ENCODE data around the gene NTN4. TPM values are rescaled to one million over a fixed set of nuclear protein-coding genes. Genes with fewer than 3 reads are reported as not detected.
A peak's percentile ranks its signal among the peaks of the same experiment; 100 is the strongest.
"Not testable (repeated sequence)": the region's sequence is repeated elsewhere in the genome, so short reads cannot be mapped to it uniquely, and the experiment has no call there.

Gene NTN4
- total RNA-seq, 1 donor from 2014 or later = 21.2 TPM

GRCh38 chr12:95671265-95671664 is 119.3 kb downstream of the NTN4 start:
- TF ChIP-seq CTCF (conservative IDR thresholded peaks at IDR 0.05) = no peak
- H3K4me3 Mint-ChIP-seq = no peak overlapping the region
- peaks cover 21% of the 10 kb centered on the region for H3K4me1 Mint-ChIP-seq (ENCODE audit: unreplicated experiment)
- no peaks in the 10 kb centered on the region for H3K27me3 Mint-ChIP-seq
- H3K36me3 Mint-ChIP-seq = peaks cover 3% of the 10 kb centered on the region
- no peaks in the 10 kb centered on the region for H3K9me3 Mint-ChIP-seq
- no peak for DNase-seq (ENCODE audit: extremely low spot score, unreplicated experiment)
- no peak overlapping the region for H3K27ac Mint-ChIP-seq

GRCh38 chr12:95663525-95663924 is 127.0 kb downstream of the NTN4 start:
- DNase-seq (ENCODE audit: extremely low spot score, unreplicated experiment) = no peak
- Mint-ChIP-seq H3K36me3 (no peaks in the 10 kb centered on the region), H3K27ac (no peak overlapping the region), H3K27me3 (no peaks in the 10 kb centered on the region), H3K4me3 (no peak overlapping the region), H3K4me1 (ENCODE audit: unreplicated experiment) (no peaks in the 10 kb centered on the region), H3K9me3 (no peaks in the 10 kb centered on the region)
- no peak for TF ChIP-seq CTCF (conservative IDR thresholded peaks at IDR 0.05)

GRCh38 chr12:95661360-95661759 is 129.2 kb downstream of the NTN4 start:
- Mint-ChIP-seq H3K36me3 (no peaks in the 10 kb centered on the region), H3K9me3 (no peaks in the 10 kb centered on the region), H3K27ac (no peak overlapping the region), H3K4me1 (ENCODE audit: unreplicated experiment) (no peaks in the 10 kb centered on the region), H3K27me3 (no peaks in the 10 kb centered on the region), H3K4me3 (no peak overlapping the region)
- no peak for TF ChIP-seq CTCF (conservative IDR thresholded peaks at IDR 0.05)
- no peak for DNase-seq (ENCODE audit: extremely low spot score, unreplicated experiment)

DNA sequence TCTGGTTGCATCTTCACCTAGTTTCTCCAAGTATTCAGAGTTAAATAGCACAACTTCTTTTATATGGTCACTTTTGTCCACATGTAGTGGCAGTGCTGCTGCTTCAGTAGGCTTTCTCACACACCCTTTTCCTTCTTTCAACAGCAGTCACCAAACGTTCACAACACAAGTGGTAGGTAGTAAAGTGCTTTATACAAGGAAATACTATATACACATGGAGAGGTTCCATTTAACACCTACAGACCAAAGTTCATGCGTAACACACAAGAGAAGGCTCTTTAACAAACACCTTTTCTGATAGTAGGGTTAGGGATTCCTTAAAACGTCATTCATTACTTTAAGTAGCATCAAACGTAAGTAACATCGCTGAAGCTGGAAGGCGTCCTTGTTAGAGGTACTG is 132.2 kb downstream of the NTN4 start:
- Mint-ChIP-seq H3K9me3 (peaks cover 4% of the 10 kb centered on the region), H3K4me1 (ENCODE audit: unreplicated experiment) (peaks cover 9% of the 10 kb centered on the region), H3K27me3 (peaks cover 3% of the 10 kb centered on the region), H3K27ac (no peak overlapping the region), H3K4me3 (no peak overlapping the region), H3K36me3 (no peaks in the 10 kb centered on the region)
- DNase-seq (ENCODE audit: extremely low spot score, unreplicated experiment) = no peak
- TF ChIP-seq CTCF (conservative IDR thresholded peaks at IDR 0.05) = no peak

DNA sequence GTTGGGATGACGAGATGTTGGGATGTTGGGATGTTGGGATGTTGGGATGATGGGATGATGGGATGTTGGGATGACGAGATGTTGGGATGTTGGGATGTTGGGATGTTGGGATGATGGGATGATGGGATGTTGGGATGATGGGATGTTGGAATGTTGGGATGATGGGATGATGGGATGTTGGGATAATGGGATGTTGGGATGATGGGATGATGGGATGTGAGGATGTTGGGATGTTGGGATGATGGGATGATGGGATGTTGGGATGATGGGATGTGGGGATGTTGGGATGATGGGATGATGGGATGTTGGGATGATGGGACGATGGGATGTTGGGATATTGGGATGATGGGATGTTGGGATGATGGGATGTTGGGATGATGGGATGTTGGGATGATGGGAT is 135.9 kb downstream of the NTN4 start:
- peaks cover 16% of the 10 kb centered on the region for H3K4me1 Mint-ChIP-seq (ENCODE audit: unreplicated experiment)
- H3K27ac Mint-ChIP-seq = peak overlapping the region; percentile 90

DNA sequence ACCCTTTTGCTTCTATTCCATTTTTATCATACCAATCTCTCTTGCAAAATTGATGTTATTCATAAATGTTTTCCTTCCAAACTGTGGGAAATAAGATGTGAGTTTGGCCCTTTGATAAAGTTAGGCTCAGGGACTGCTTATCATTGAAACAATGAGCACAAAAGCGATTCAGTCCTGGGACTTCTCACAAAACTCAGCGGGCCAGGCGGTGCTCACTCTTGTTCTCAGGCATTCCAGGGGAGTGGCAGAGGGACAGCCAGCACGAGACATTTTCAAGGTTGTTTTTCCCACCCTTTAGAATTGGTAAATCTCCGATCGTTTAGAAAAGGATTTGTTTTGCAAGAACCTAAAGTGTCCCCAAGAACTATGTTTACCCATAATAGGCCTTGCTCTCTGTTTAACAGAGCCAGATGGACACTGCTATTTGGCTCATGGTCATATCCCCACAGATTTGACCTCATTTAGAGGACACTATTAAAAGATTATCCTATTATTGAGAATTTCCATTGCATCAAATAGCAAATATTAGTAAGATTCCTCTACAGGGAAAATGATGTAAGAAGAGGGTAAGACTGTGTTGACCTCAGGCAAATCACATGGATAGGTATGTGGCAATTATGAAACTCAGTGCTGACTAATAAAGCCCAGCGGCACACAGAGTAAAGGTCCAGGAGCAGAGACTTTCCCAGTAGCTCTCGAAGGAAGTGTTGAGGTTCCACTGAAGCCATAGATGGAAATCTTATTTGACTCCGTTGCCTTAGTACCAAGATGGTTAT is 136.6 kb downstream of the NTN4 start:
- Mint-ChIP-seq H3K27ac (peak overlapping the region; percentile 90), H3K27me3 (peaks cover 3% of the 10 kb centered on the region)

More for the DNA sequence above, 135.9 kb downstream of the NTN4 start:
- H3K9me3 Mint-ChIP-seq; H3K27me3 Mint-ChIP-seq; H3K4me3 Mint-ChIP-seq; H3K36me3 Mint-ChIP-seq; DNase-seq (ENCODE audit: extremely low spot score, unreplicated experiment): not testable (repeated sequence)

More for the DNA sequence above, 136.6 kb downstream of the NTN4 start:
- no peak for TF ChIP-seq CTCF (conservative IDR thresholded peaks at IDR 0.05)
- peaks cover 22% of the 10 kb centered on the region for H3K4me1 Mint-ChIP-seq (ENCODE audit: unreplicated experiment)
- no peaks in the 10 kb centered on the region for H3K36me3 Mint-ChIP-seq
- H3K9me3 Mint-ChIP-seq = peaks cover 4% of the 10 kb centered on the region
- DNase-seq (ENCODE audit: extremely low spot score, unreplicated experiment) = no peak
- peak overlapping the region; percentile 56 for H3K4me3 Mint-ChIP-seq
